Type B pancreatic cell (in vitro differentiated cells): ENCODE results near the gene TCAP. TPM values are rescaled to one million over a fixed set of nuclear protein-coding genes. Genes with fewer than 3 reads are reported as not detected.

Source experiments
- DNase-seq: peaks from one replicate; pipeline ENCODE4 v3.0.0; 2021; ENCODE audit warnings: mixed read lengths; ENCODE audit not compliant: unreplicated experiment; ENCODE audit errors: extremely low spot score
- H3K27ac Mint-ChIP-seq: 2 replicates; pipeline ENCODE4 v1.8.0; 2021; ENCODE audit warnings: mild to moderate bottlenecking, mixed read lengths
- H3K27me3 Mint-ChIP-seq: 2 replicates; pipeline ENCODE4 v1.8.0; 2021; ENCODE audit warnings: mixed read lengths
- H3K36me3 Mint-ChIP-seq: 2 replicates; pipeline ENCODE4 v1.8.0; 2021; ENCODE audit warnings: mixed read lengths
- H3K4me1 Mint-ChIP-seq: one replicate; pipeline ENCODE4 v1.8.0; 2021; ENCODE audit warnings: mixed read lengths; ENCODE audit not compliant: unreplicated experiment
- H3K4me3 Mint-ChIP-seq: 2 replicates; pipeline ENCODE4 v1.8.0; 2021; ENCODE audit warnings: mild to moderate bottlenecking, mixed read lengths
- H3K9me3 Mint-ChIP-seq: 2 replicates; pipeline ENCODE4 v1.8.0; 2021; ENCODE audit warnings: mixed read lengths
- CTCF ChIP-seq: fragments of 200-600 bp; sonication (generic); conservative IDR thresholded peaks from 2 replicates; pipeline ENCODE4 v1.5.0; 2021; ENCODE audit warnings: antibody characterized with exemption, mild to moderate bottlenecking
- total RNA-seq: library from RNA; stranded (reverse); gene quantifications from 2 replicates; pipeline ENCODE4 v1.2.1, GENCODE V29; 2021; ENCODE audit warnings: low replicate concordance

The TCAP gene
- total RNA-seq, 1 donor from 2014 or later, result 2.4 TPM

GRCh38 chr17:39655105-39655504, 10.0 kb upstream of the TCAP start:
- Mint-ChIP-seq H3K36me3 (no peaks in the 10 kb centered on the region), H3K9me3 (no peaks in the 10 kb centered on the region), H3K27me3 (no peaks in the 10 kb centered on the region), H3K4me3 (no peak overlapping the region), H3K27ac (no peak overlapping the region), H3K4me1 (peaks cover 34% of the 10 kb centered on the region)
- no peak for DNase-seq
- no peak for TF ChIP-seq CTCF

- no peak overlapping the region for H3K27ac Mint-ChIP-seq
- DNase-seq, result no peak
- H3K4me1 Mint-ChIP-seq, result peaks cover 14% of the 10 kb centered on the region
- no peaks in the 10 kb centered on the region for H3K27me3 Mint-ChIP-seq
- TF ChIP-seq CTCF, result no peak
- H3K9me3 Mint-ChIP-seq, result no peaks in the 10 kb centered on the region
- H3K4me3 Mint-ChIP-seq, result no peak overlapping the region
- H3K36me3 Mint-ChIP-seq, result no peaks in the 10 kb centered on the region
Measured at GRCh38 chr17:39658346-39658745, 6.8 kb upstream of the TCAP start.

- DNase-seq, result no peak
- H3K27me3 Mint-ChIP-seq, result no peaks in the 10 kb centered on the region
- H3K36me3 Mint-ChIP-seq, result no peaks in the 10 kb centered on the region
- TF ChIP-seq CTCF, result no peak
- no peaks in the 10 kb centered on the region for H3K9me3 Mint-ChIP-seq
- H3K4me1 Mint-ChIP-seq, result peaks cover 11% of the 10 kb centered on the region
- no peak overlapping the region for H3K27ac Mint-ChIP-seq
- no peak overlapping the region for H3K4me3 Mint-ChIP-seq
Measured at GRCh38 chr17:39658760-39659159, 6.4 kb upstream of the TCAP start.

- Mint-ChIP-seq H3K4me1 (peaks cover 11% of the 10 kb centered on the region), H3K9me3 (no peaks in the 10 kb centered on the region), H3K27ac (no peak overlapping the region), H3K4me3 (no peak overlapping the region), H3K36me3 (no peaks in the 10 kb centered on the region), H3K27me3 (no peaks in the 10 kb centered on the region)
- DNase-seq, result no peak
- no peak for TF ChIP-seq CTCF
Measured at GRCh38 chr17:39659279-39660010, 5.7 kb upstream of the TCAP start.

GRCh38 chr17:39660011-39660360, 5.2 kb upstream of the TCAP start:
- Mint-ChIP-seq H3K27ac (no peak overlapping the region), H3K4me1 (peaks cover 11% of the 10 kb centered on the region), H3K27me3 (no peaks in the 10 kb centered on the region), H3K36me3 (no peaks in the 10 kb centered on the region), H3K9me3 (no peaks in the 10 kb centered on the region), H3K4me3 (no peak overlapping the region)
- TF ChIP-seq CTCF, result no peak
- DNase-seq, result no peak
